Tibial nerve (tissue), 4 donors: ENCODE data around the gene AS3MT. TPM values are rescaled to one million over a fixed set of nuclear protein-coding genes. Genes with fewer than 3 reads are reported as not detected.

Experiments used
- DNase-seq, 2 donors: peaks; one replicate each; pipeline ENCODE4 v3.0.0-alpha.2; 2019; ENCODE audit warnings: low spot score in 2 of 2
- H3K27ac ChIP-seq, 4 donors: fragments of 200-600 bp; sonication (generic) in 3 of 4; one replicate each; pipeline ENCODE4 v1.5.1; 2017 to 2019; ENCODE audit warnings: mild to moderate bottlenecking in 1 of 4
- H3K27me3 ChIP-seq, 2 donors: fragments of 200-600 bp; sonication (generic) in 1 of 2; one replicate each; pipeline versions ENCODE4 v1.5.1 to v1.6.0; 2017 to 2019
- H3K36me3 ChIP-seq, 3 donors: fragments of 200-600 bp; sonication (generic); one replicate each; pipeline ENCODE4 v1.5.1; 2018 to 2019
- H3K4me1 ChIP-seq, 4 donors: fragments of 200-600 bp; sonication (generic) in 3 of 4; one replicate each; pipeline ENCODE4 v1.5.1; 2017 to 2019
- H3K4me3 ChIP-seq, 4 donors: fragments of 200-600 bp; sonication (generic) in 3 of 4; one replicate each; pipeline ENCODE4 v1.5.1; 2017 to 2019; ENCODE audit warnings: mild to moderate bottlenecking in 1 of 4, moderate library complexity in 1 of 4
- H3K9me3 ChIP-seq, 4 donors: fragments of 200-600 bp; sonication (generic) in 3 of 4; one replicate each; pipeline ENCODE4 v1.5.1; 2017 to 2019
- CTCF ChIP-seq, 5 experiments: fragments of 200-600 bp in 3 of 5; fragments of 450-650 bp in 2 of 5; sonication (generic) in 3 of 5; IDR thresholded peaks; one replicate each; pipeline ENCODE4 v1.5.1; 2016 to 2019; ENCODE audit warnings: antibody characterized with exemption in 5 of 5, mild to moderate bottlenecking in 3 of 5, moderate library complexity in 2 of 5
- EP300 ChIP-seq, 2 donors: sonication (generic); formaldehyde crosslinking; IDR thresholded peaks; one replicate each; pipeline ENCODE4 v1.6.1; 2017; ENCODE audit warnings: antibody characterized with exemption in 2 of 2, mild to moderate bottlenecking in 1 of 2
- POLR2A ChIP-seq, 2 donors: fragments of 450-650 bp; IDR thresholded peaks; one replicate each; pipeline ENCODE4 v1.6.1; 2017; ENCODE audit warnings: antibody characterized with exemption in 2 of 2, mild to moderate bottlenecking in 2 of 2, moderate library complexity in 2 of 2
- WGBS, 2 donors: methylation state at CpG; one replicate each; pipeline ENCODE4 v1.1.5; 2018; 5-methylcytosine and 5-hydroxymethylcytosine counted together
- total RNA-seq, 4 donors: library from RNA; depleted of rRNA; stranded (reverse); fragments of >200 nt; gene quantifications; one replicate each; pipeline ENCODE4 v1.1.0, GENCODE V29; 2016

Gene AS3MT
- total RNA-seq, 4 donors from 2014 or later, result 2.6 to 9.6 (median 5.3) TPM

- Histone ChIP-seq H3K4me3 (no peak overlapping the region), H3K4me1 (no peaks in the 10 kb centered on the region), H3K27me3 (no peaks in the 10 kb centered on the region), H3K9me3 (no peaks in the 10 kb centered on the region), H3K27ac (no peak overlapping the region), H3K36me3 (peaks cover 0 to 31% (median 0%) of the 10 kb centered on the region in 3 donors)
- 73 to 77% methylated on average over 5 of the region's 5 CpGs for WGBS, 2 donors
- DNase-seq, result no peak
- no peak for TF ChIP-seq POLR2A (IDR thresholded peaks at IDR 0.05)
- no peak for TF ChIP-seq CTCF (IDR thresholded peaks at IDR 0.05)
- no peak for TF ChIP-seq EP300 (IDR thresholded peaks at IDR 0.05)
Observed at GRCh38 chr10:102827597-102827975, 41.7 kb upstream of the AS3MT start.

GRCh38 chr10:102831322-102832071 lies 37.8 kb upstream of the AS3MT start:
- H3K9me3 ChIP-seq, result no peaks in the 10 kb centered on the region
- TF ChIP-seq EP300 (IDR thresholded peaks at IDR 0.05) (no peak), CTCF (IDR thresholded peaks at IDR 0.05) (no peak), POLR2A (IDR thresholded peaks at IDR 0.05) (no peak)
- peaks cover 0 to 8% (median 0%) of the 10 kb centered on the region in 4 donors for H3K4me1 ChIP-seq
- H3K27me3 ChIP-seq, result no peaks in the 10 kb centered on the region
- peaks cover 0 to 31% (median 0%) of the 10 kb centered on the region in 3 donors for H3K36me3 ChIP-seq
- no peak overlapping the region for H3K4me3 ChIP-seq
- DNase-seq, result no peak
- WGBS, 2 donors, result 60 to 66% methylated on average over 16 of the region's 16 CpGs
- H3K27ac ChIP-seq, result no peak overlapping the region

- no peak for TF ChIP-seq CTCF (IDR thresholded peaks at IDR 0.05)
- TF ChIP-seq EP300 (IDR thresholded peaks at IDR 0.05), result no peak
- no peak for TF ChIP-seq POLR2A (IDR thresholded peaks at IDR 0.05)
- H3K27ac ChIP-seq, result no peak overlapping the region
- no peak for DNase-seq
- 90 to 93% methylated on average over 14 of the region's 14 CpGs for WGBS, 2 donors
- H3K4me1 ChIP-seq, result peaks cover 0 to 11% (median 0%) of the 10 kb centered on the region in 4 donors
- H3K9me3 ChIP-seq, result no peaks in the 10 kb centered on the region
- H3K36me3 ChIP-seq, result peaks cover 0 to 28% (median 0%) of the 10 kb centered on the region in 3 donors
- H3K27me3 ChIP-seq, result no peaks in the 10 kb centered on the region
- H3K4me3 ChIP-seq, result no peak overlapping the region
Observed at GRCh38 chr10:102832248-102832647, 37.0 kb upstream of the AS3MT start.

- DNase-seq, result no peak
- H3K4me1 ChIP-seq, result peaks cover 0 to 15% (median 0%) of the 10 kb centered on the region in 4 donors
- no peak overlapping the region for H3K27ac ChIP-seq
- H3K36me3 ChIP-seq, result peaks cover 0 to 25% (median 0%) of the 10 kb centered on the region in 3 donors
- WGBS, 2 donors, result 89 to 93% methylated on average over 4 of the region's 4 CpGs
- H3K27me3 ChIP-seq, result no peaks in the 10 kb centered on the region
- TF ChIP-seq CTCF (IDR thresholded peaks at IDR 0.05) (no peak), POLR2A (IDR thresholded peaks at IDR 0.05) (no peak), EP300 (IDR thresholded peaks at IDR 0.05) (no peak)
- peaks cover 0 to 4% (median 0%) of the 10 kb centered on the region in 4 donors for H3K9me3 ChIP-seq
- H3K4me3 ChIP-seq, result no peak overlapping the region
Observed at GRCh38 chr10:102832987-102833386, 36.3 kb upstream of the AS3MT start.

GRCh38 chr10:102834143-102834542 lies 35.1 kb upstream of the AS3MT start:
- no peak for DNase-seq
- no peak for TF ChIP-seq POLR2A (IDR thresholded peaks at IDR 0.05)
- TF ChIP-seq CTCF (IDR thresholded peaks at IDR 0.05), result no peak
- no peak for TF ChIP-seq EP300 (IDR thresholded peaks at IDR 0.05)
- 59 to 63% methylated on average over 9 of the region's 9 CpGs for WGBS, 2 donors
- H3K27me3 ChIP-seq, result no peaks in the 10 kb centered on the region
- peaks cover 0 to 11% (median 0%) of the 10 kb centered on the region in 4 donors for H3K9me3 ChIP-seq
- peaks cover 0 to 15% (median 0%) of the 10 kb centered on the region in 4 donors for H3K4me1 ChIP-seq
- no peak overlapping the region for H3K27ac ChIP-seq
- peaks cover 0 to 13% (median 0%) of the 10 kb centered on the region in 3 donors for H3K36me3 ChIP-seq
- H3K4me3 ChIP-seq, result no peak overlapping the region
